ENCODE data around the gene MAML3.

MAML3 gene

DNA sequence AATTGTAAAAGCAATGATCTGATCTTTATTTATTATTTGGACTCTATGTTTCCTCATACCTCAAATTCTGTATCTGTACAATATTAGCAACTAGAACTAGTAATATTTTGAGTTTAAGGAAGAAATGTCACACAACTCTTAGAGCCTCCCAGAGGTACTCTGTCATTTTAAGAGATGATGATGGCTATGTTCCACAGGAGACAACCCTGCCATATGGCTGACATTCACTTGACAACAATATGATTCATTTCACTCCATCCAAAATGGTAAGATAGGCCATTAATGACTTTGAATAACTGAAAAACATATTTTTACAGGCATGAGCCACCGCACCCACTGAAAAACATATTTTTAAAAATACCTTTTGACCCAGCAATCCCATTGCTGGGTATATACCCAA is 190.3 kb downstream of the MAML3 start:
- ATAC-seq (ENCODE audit: low read depth), result no peak
- H3K27me3 ChIP-seq (ENCODE audit: insufficient read depth, poor library complexity, severe bottlenecking), result no peaks in the 10 kb centered on the region
- TF ChIP-seq, protein P1, sequence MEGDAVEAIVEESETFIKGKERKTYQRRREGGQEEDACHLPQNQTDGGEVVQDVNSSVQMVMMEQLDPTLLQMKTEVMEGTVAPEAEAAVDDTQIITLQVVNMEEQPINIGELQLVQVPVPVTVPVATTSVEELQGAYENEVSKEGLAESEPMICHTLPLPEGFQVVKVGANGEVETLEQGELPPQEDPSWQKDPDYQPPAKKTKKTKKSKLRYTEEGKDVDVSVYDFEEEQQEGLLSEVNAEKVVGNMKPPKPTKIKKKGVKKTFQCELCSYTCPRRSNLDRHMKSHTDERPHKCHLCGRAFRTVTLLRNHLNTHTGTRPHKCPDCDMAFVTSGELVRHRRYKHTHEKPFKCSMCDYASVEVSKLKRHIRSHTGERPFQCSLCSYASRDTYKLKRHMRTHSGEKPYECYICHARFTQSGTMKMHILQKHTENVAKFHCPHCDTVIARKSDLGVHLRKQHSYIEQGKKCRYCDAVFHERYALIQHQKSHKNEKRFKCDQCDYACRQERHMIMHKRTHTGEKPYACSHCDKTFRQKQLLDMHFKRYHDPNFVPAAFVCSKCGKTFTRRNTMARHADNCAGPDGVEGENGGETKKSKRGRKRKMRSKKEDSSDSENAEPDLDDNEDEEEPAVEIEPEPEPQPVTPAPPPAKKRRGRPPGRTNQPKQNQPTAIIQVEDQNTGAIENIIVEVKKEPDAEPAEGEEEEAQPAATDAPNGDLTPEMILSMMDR (IDR thresholded peaks at IDR 0.05; ENCODE audit: poor library complexity, severe bottlenecking), result no peak

DNA sequence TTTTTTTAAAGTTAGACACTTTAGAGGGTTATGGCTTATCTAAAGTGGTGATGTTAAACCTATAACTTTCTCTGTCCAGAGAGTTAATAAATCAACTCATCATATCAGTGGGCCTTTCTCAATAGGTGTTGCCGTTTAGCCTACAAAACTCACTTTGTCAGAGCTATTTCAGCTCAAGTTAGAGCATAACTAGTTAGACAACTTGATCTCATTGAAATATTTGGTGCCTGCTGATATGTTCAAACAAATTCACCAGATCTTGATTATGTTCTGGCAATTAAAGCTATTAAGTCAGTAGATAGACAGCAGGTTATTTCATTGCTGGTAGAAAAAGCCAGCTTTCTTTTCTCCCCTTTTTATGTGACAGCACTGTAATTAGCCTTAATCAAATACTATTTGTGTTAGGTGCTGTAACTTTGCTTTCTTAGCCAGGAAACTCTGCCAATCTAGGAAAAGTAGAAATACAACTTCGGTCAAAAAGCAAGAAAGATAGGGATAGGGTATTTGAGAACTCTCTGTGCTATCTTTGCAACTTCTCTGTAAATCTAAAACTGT is 191.8 kb downstream of the MAML3 start:
- H3K9me3 ChIP-seq (ENCODE audit: severe bottlenecking), result no peaks in the 10 kb centered on the region

More for the DNA sequence above, 190.3 kb downstream of the MAML3 start:
- Histone ChIP-seq H3K36me3 (ENCODE audit: low read depth) (no peaks in the 10 kb centered on the region), H3K27ac (ENCODE audit: poor library complexity, severe bottlenecking) (no peak overlapping the region), H3K4me1 (ENCODE audit: insufficient read depth, poor library complexity, severe bottlenecking) (no peaks in the 10 kb centered on the region), H3K4me3 (ENCODE audit: severe bottlenecking) (no peak overlapping the region), H3K9me3 (ENCODE audit: severe bottlenecking) (no peaks in the 10 kb centered on the region)
- no peak for DNase-seq (ENCODE audit: low spot score)

DNA sequence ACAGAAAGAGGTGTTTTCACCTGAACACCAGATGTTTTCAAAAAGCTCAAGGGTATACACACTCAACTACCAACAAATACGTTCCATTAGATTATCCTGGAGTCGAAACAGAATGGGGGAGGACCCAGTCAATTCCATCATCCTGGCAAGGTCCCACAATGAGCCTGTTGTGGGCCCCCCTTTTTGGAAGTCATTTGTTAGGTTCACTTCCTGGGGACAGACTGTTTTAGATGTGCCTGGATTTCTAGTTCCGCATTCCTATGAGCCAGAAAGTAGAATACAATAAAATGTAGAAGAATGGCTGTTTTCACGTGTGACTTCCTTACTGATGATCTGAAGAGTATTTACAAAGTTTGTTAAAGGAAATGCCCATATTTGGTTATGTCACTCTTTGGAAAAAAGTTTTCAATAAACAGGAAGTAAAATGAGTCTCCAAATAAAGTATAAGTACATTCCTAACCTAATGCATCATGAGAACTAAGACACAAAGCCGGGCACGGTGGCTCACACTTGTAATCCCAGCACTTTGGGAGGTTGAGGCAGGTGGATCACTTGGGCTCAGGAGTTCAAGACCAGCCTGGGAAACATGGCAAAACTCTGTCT is 192.5 kb downstream of the MAML3 start:
- no peaks in the 10 kb centered on the region for H3K36me3 ChIP-seq (ENCODE audit: low read depth)
- TF ChIP-seq, protein P1 (IDR thresholded peaks at IDR 0.05; ENCODE audit: poor library complexity, severe bottlenecking), result no peak
- DNase-seq (ENCODE audit: low spot score) (no peak), ATAC-seq (ENCODE audit: low read depth) (no peak)
- no peaks in the 10 kb centered on the region for H3K27me3 ChIP-seq (ENCODE audit: insufficient read depth, poor library complexity, severe bottlenecking)
- H3K27ac ChIP-seq (ENCODE audit: poor library complexity, severe bottlenecking), result no peak overlapping the region
- no peak overlapping the region for H3K4me3 ChIP-seq (ENCODE audit: severe bottlenecking)
- H3K9me3 ChIP-seq (ENCODE audit: severe bottlenecking), result no peaks in the 10 kb centered on the region
- no peaks in the 10 kb centered on the region for H3K4me1 ChIP-seq (ENCODE audit: insufficient read depth, poor library complexity, severe bottlenecking)

More for the DNA sequence above, 191.8 kb downstream of the MAML3 start:
- Histone ChIP-seq H3K27ac (ENCODE audit: poor library complexity, severe bottlenecking) (no peak overlapping the region), H3K4me3 (ENCODE audit: severe bottlenecking) (no peak overlapping the region), H3K27me3 (ENCODE audit: insufficient read depth, poor library complexity, severe bottlenecking) (no peaks in the 10 kb centered on the region), H3K36me3 (ENCODE audit: low read depth) (no peaks in the 10 kb centered on the region), H3K4me1 (ENCODE audit: insufficient read depth, poor library complexity, severe bottlenecking) (no peaks in the 10 kb centered on the region)
- TF ChIP-seq, protein P1 (IDR thresholded peaks at IDR 0.05; ENCODE audit: poor library complexity, severe bottlenecking), result no peak
- ATAC-seq (ENCODE audit: low read depth), result no peak
- DNase-seq (ENCODE audit: low spot score), result no peak

DNA sequence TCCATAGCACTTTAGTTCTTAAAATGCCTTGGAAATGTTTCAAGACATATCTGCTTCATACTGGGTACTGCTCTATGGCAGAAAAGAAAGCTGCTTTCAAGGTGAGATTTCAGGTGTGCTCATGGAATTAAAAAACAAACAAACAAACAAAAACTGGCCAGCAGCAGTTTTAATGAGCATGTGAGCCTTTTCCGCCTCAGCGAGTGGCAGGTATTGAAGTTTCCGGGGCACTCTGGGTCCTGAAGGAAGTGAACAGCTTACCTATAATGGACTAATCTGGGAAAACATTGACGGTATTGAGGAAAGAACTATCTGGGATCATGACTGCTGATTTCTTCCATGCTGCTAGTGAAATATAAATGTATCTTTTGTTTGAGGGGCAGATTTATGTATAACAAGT is 194.6 kb downstream of the MAML3 start:
- H3K27me3 ChIP-seq (ENCODE audit: insufficient read depth, poor library complexity, severe bottlenecking), result no peaks in the 10 kb centered on the region
- DNase-seq (ENCODE audit: low spot score), result no peak
- no peaks in the 10 kb centered on the region for H3K9me3 ChIP-seq (ENCODE audit: severe bottlenecking)
- no peaks in the 10 kb centered on the region for H3K4me1 ChIP-seq (ENCODE audit: insufficient read depth, poor library complexity, severe bottlenecking)
- no peak overlapping the region for H3K4me3 ChIP-seq (ENCODE audit: severe bottlenecking)
- ATAC-seq (ENCODE audit: low read depth), result no peak
- TF ChIP-seq, protein P1 (IDR thresholded peaks at IDR 0.05; ENCODE audit: poor library complexity, severe bottlenecking), result no peak
- no peaks in the 10 kb centered on the region for H3K36me3 ChIP-seq (ENCODE audit: low read depth)
- H3K27ac ChIP-seq (ENCODE audit: poor library complexity, severe bottlenecking), result no peak overlapping the region

DNA sequence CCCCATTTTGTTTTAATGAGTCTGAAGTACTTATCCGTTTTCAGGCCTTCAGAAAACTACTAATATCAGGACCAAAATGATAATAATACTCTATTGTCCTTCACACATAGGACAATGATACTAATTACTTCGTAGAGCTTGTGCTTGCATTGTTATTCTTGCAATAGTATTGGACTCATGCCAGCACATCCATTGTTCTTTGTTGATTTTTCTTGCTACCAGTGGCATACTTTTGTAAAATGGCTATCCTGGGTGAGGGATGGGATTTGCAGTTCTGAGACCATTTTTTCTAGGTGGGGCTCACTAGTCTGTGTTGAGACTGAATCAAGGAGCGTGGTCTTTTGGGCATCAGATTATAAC is 195.3 kb downstream of the MAML3 start:
- DNase-seq (ENCODE audit: low spot score) (no peak), ATAC-seq (ENCODE audit: low read depth) (no peak)
- Histone ChIP-seq H3K36me3 (ENCODE audit: low read depth) (no peaks in the 10 kb centered on the region), H3K4me3 (ENCODE audit: severe bottlenecking) (no peak overlapping the region), H3K27ac (ENCODE audit: poor library complexity, severe bottlenecking) (no peak overlapping the region), H3K9me3 (ENCODE audit: severe bottlenecking) (no peaks in the 10 kb centered on the region), H3K4me1 (ENCODE audit: insufficient read depth, poor library complexity, severe bottlenecking) (no peaks in the 10 kb centered on the region), H3K27me3 (ENCODE audit: insufficient read depth, poor library complexity, severe bottlenecking) (no peaks in the 10 kb centered on the region)
- TF ChIP-seq, protein P1 (IDR thresholded peaks at IDR 0.05; ENCODE audit: poor library complexity, severe bottlenecking), result no peak

All from RWPE2 (cell line).